SK-N-SH treated with all-trans-retinoic acid at 6 μM for 48 hours (cell line): Measurements from ENCODE around the gene SAMD8.

Experiments used
- ATAC-seq: fragments of 200-7000 bp; cut with Tn5 transposase; 3 replicates; pipeline ENCODE4 v1.9.1; 2020; ENCODE audit warnings: mild to moderate bottlenecking, moderate library complexity
- ARNTL ChIP-seq: fragments of 450-650 bp; formaldehyde crosslinking; IDR thresholded peaks from 2 replicates; pipeline ENCODE4 v1.5.0; 2020; ENCODE audit warnings: low read depth, mild to moderate bottlenecking, moderate library complexity, borderline replicate concordance
- BACH2 ChIP-seq: fragments of 250-450 bp; sonication (Bioruptor Pico); IDR thresholded peaks from 2 replicates; pipeline ENCODE4 v1.9.0; 2021; ENCODE audit warnings: mild to moderate bottlenecking, borderline replicate concordance
- CREB5 ChIP-seq: fragments of 250-450 bp; sonication (Bioruptor Pico); IDR thresholded peaks from 2 replicates; pipeline ENCODE4 v1.5.1; 2020; ENCODE audit warnings: low read depth, mild to moderate bottlenecking, moderate library complexity
- CSDC2 ChIP-seq: fragments of 250-450 bp; sonication (Bioruptor Pico); IDR thresholded peaks from 2 replicates; pipeline ENCODE4 v1.5.0; 2020; ENCODE audit warnings: mild to moderate bottlenecking, moderate library complexity
- CSRNP3 ChIP-seq: fragments of 250-450 bp; sonication (Bioruptor Pico); IDR thresholded peaks from 2 replicates; pipeline ENCODE4 v1.5.1; 2021; ENCODE audit warnings: mild to moderate bottlenecking, moderate library complexity
- ESRRG ChIP-seq: fragments of 250-450 bp; sonication (Bioruptor Pico); IDR thresholded peaks from 2 replicates; pipeline ENCODE4 v1.6.1; 2021; ENCODE audit warnings: mild to moderate bottlenecking
- GLIS3 ChIP-seq: fragments of 250-450 bp; sonication (Bioruptor Pico); IDR thresholded peaks from 2 replicates; pipeline ENCODE4 v1.5.0; 2020; ENCODE audit warnings: mild to moderate bottlenecking, moderate library complexity
- ISL1 ChIP-seq: fragments of 250-450 bp; sonication (Bioruptor Pico); IDR thresholded peaks from 2 replicates; pipeline ENCODE4 v2.1.2; 2022; ENCODE audit warnings: mild to moderate bottlenecking, moderate library complexity
- OSR1 ChIP-seq: fragments of 250-450 bp; sonication (Bioruptor Pico); IDR thresholded peaks from 2 replicates; pipeline ENCODE4 v1.8.0; 2022; ENCODE audit warnings: moderate library complexity, mild to moderate bottlenecking, inconsistent platforms
- PATZ1 ChIP-seq: fragments of 250-450 bp; sonication (Bioruptor Pico); IDR thresholded peaks from 2 replicates; pipeline ENCODE4 v1.8.0; 2020; ENCODE audit warnings: mild to moderate bottlenecking, moderate library complexity, borderline replicate concordance
- POU6F1 ChIP-seq: fragments of 250-450 bp; sonication (Bioruptor Pico); IDR thresholded peaks from 2 replicates; pipeline ENCODE4 v1.8.0; 2021; ENCODE audit warnings: low read depth, mild to moderate bottlenecking, moderate library complexity, borderline replicate concordance
- RARB ChIP-seq: fragments of 250-450 bp; sonication (Bioruptor Pico); IDR thresholded peaks from 2 replicates; pipeline ENCODE4 v1.8.0; 2021; ENCODE audit warnings: mild to moderate bottlenecking, moderate library complexity
- SNAI2 ChIP-seq: fragments of 250-450 bp; sonication (Bioruptor Pico); IDR thresholded peaks from 2 replicates; pipeline ENCODE4 v1.5.0; 2020; ENCODE audit warnings: mild to moderate bottlenecking, moderate library complexity
- TCF4 ChIP-seq: fragments of 250-450 bp; sonication (Bioruptor Pico); IDR thresholded peaks from 2 replicates; pipeline ENCODE4 v1.8.0; 2021; ENCODE audit warnings: mild to moderate bottlenecking, moderate library complexity, borderline replicate concordance
- TOX ChIP-seq: fragments of 250-450 bp; sonication (Bioruptor Pico); IDR thresholded peaks from 2 replicates; pipeline ENCODE4 v1.8.0; 2021; ENCODE audit warnings: mild to moderate bottlenecking, moderate library complexity, borderline replicate concordance
- TSHZ2 ChIP-seq: fragments of 250-450 bp; sonication (Bioruptor Pico); IDR thresholded peaks from 2 replicates; pipeline ENCODE4 v1.5.0; 2020; ENCODE audit warnings: mild to moderate bottlenecking, moderate library complexity
- ZC3H10 ChIP-seq: fragments of 250-450 bp; sonication (Bioruptor Pico); IDR thresholded peaks from 2 replicates; pipeline ENCODE4 v1.5.1; 2021; ENCODE audit warnings: mild to moderate bottlenecking, moderate library complexity
- ZFP3 ChIP-seq: fragments of 250-450 bp; sonication (Bioruptor Pico); IDR thresholded peaks from 2 replicates; pipeline ENCODE4 v1.5.0; 2020; ENCODE audit warnings: mild to moderate bottlenecking, moderate library complexity
- ZFP30 ChIP-seq: fragments of 450-650 bp; formaldehyde crosslinking; IDR thresholded peaks from 2 replicates; pipeline ENCODE4 v1.5.0; 2022; ENCODE audit warnings: mild to moderate bottlenecking, moderate library complexity
- ZNF565 ChIP-seq: fragments of 450-650 bp; formaldehyde crosslinking; conservative IDR thresholded peaks from 2 replicates; pipeline ENCODE4 v1.5.0; 2020; ENCODE audit warnings: low read depth, mild to moderate bottlenecking, moderate library complexity
- ZNF70 ChIP-seq: fragments of 450-650 bp; formaldehyde crosslinking; IDR thresholded peaks from 2 replicates; pipeline ENCODE4 v1.5.0; 2020; ENCODE audit warnings: mild to moderate bottlenecking, moderate library complexity
- ZNF8 ChIP-seq: fragments of 450-650 bp; formaldehyde crosslinking; IDR thresholded peaks from 2 replicates; pipeline ENCODE4 v1.5.0; 2020; ENCODE audit warnings: mild to moderate bottlenecking, moderate library complexity

SAMD8 gene

GRCh38 chr10:75111365-75111906 lies at the start of gene SAMD8:
TSS of gene SAMD8 (plus strand) at chr10:75111656. CDS start at chr10:75150529, 38,873 bp downstream.
- TF ChIP-seq GLIS3 (CRISPR knock-in tag) (no peak), RARB (CRISPR knock-in tag) (no peak), ZC3H10 (no peak), ZNF8 (no peak), OSR1 (CRISPR knock-in tag) (no peak), TCF4 (CRISPR knock-in tag) (no peak), ISL1 (CRISPR knock-in tag) (no peak)
- peak; percentile 86 for ATAC-seq

GRCh38 chr10:75061709-75062505 lies 49.5 kb upstream of the SAMD8 start:
- TF ChIP-seq BACH2 (CRISPR knock-in tag) (no peak), ZFP3 (CRISPR knock-in tag) (no peak), ARNTL (CRISPR knock-in tag) (no peak)
- no peak; the same call in 2 of the 3 replicates for ATAC-seq

GRCh38 chr10:75062506-75063299 lies 48.8 kb upstream of the SAMD8 start:
- peak; percentile 33; the same call in 1 of the 3 replicates for ATAC-seq
- TF ChIP-seq RARB (CRISPR knock-in tag) (no peak), GLIS3 (CRISPR knock-in tag) (no peak)

GRCh38 chr10:75063461-75064230 lies 47.8 kb upstream of the SAMD8 start:
- TF ChIP-seq RARB (CRISPR knock-in tag) (no peak), ZNF70 (CRISPR knock-in tag) (no peak), CREB5 (CRISPR knock-in tag) (no peak), SNAI2 (CRISPR knock-in tag) (no peak), ARNTL (CRISPR knock-in tag) (no peak), TOX (CRISPR knock-in tag) (no peak), CSRNP3 (no peak), ZNF565 (CRISPR knock-in tag) (no peak), ZC3H10 (no peak), CSDC2 (CRISPR knock-in tag) (no peak), TSHZ2 (no peak), PATZ1 (no peak), ZFP30 (CRISPR knock-in tag) (no peak), ESRRG (CRISPR knock-in tag) (no peak), POU6F1 (CRISPR knock-in tag) (no peak), ZNF8 (no peak)
- no peak for ATAC-seq
